Measurements from ENCODE around the gene GLS2. TPM values are rescaled to one million over a fixed set of nuclear protein-coding genes. Genes with fewer than 3 reads are reported as not detected.

Gene GLS2
- total RNA-seq (2021; ENCODE audit: unreplicated experiment) (1.3 TPM), Bru-seq, nascent RNA (percentile 31 among the genes with signal in this experiment), BruChase-seq, experiment 1, labeled RNA remaining after a 2-hour chase (percentile 38 among the genes with signal in this experiment), BruChase-seq, experiment 2, labeled RNA remaining after a 6-hour chase (percentile 37 among the genes with signal in this experiment)
- 1.1 TPM for polyA plus RNA-seq (2012; ENCODE audit: insufficient read length)
- long read RNA-seq, partial matches to known transcripts, result 1 of 10 reads
- long read RNA-seq, other reads (novel, unspliced or antisense), result 9 of 10 reads

GRCh38 chr12:56488041-56488955, at the start of gene GLS2:
GLS2 (minus strand) TSS chr12:56488161; CDS start chr12:56488118, 43 bp downstream.
- H3K4me1 ChIP-seq (ENCODE audit: control insufficient read depth, insufficient read depth, low read length), result 0 out of 2 replicates have a peak, but pooled peaks cover 7% of the 10 kb centered on the region
- intact Hi-C loops (cut with micrococcal nuclease; ENCODE audit: unreplicated experiment) (no loop called here), in situ Hi-C loops (cut with HindIII; ENCODE audit: low pct_unique_long_range_greater_than_20kb, low sequenced_read_pairs) (no loop called here)
- CTCF ChIA-PET, result interaction anchor here (0.7 to 1.1 kb wide), 2 partner anchors 86 to 116 kb away, joined by 6 to 7 read pairs; no protein-coding TSS in a partner anchor
- peak within 1 kb of the TSS; percentile 55 to 64 for H3K4me3 ChIP-seq (ENCODE audit: low read depth in 2 of 2, low read length in 2 of 2)
- POLR2A ChIA-PET, result interaction anchor here (0.7 kb wide), 1 partner anchor 99 kb away, joined by 9 read pairs; no protein-coding TSS in a partner anchor
- TF ChIP-seq SIN3A (IDR thresholded peaks at IDR 0.05; ENCODE audit: borderline replicate concordance, insufficient read depth, low read depth, low read length), result no peak
- TF ChIP-seq TCF7L2 (IDR thresholded peaks at IDR 0.05; ENCODE audit: low read depth, low read length), result no peak
- TF ChIP-seq, protein P1, sequence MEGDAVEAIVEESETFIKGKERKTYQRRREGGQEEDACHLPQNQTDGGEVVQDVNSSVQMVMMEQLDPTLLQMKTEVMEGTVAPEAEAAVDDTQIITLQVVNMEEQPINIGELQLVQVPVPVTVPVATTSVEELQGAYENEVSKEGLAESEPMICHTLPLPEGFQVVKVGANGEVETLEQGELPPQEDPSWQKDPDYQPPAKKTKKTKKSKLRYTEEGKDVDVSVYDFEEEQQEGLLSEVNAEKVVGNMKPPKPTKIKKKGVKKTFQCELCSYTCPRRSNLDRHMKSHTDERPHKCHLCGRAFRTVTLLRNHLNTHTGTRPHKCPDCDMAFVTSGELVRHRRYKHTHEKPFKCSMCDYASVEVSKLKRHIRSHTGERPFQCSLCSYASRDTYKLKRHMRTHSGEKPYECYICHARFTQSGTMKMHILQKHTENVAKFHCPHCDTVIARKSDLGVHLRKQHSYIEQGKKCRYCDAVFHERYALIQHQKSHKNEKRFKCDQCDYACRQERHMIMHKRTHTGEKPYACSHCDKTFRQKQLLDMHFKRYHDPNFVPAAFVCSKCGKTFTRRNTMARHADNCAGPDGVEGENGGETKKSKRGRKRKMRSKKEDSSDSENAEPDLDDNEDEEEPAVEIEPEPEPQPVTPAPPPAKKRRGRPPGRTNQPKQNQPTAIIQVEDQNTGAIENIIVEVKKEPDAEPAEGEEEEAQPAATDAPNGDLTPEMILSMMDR (IDR thresholded peaks at IDR 0.05), result no peak
- TF ChIP-seq POLR2AphosphoS5 (IDR thresholded peaks at IDR 0.05; ENCODE audit: low read depth, low read length), result no peak
- no peak for TF ChIP-seq REST (IDR thresholded peaks at IDR 0.05; ENCODE audit: insufficient read depth in 1 of 2, low read depth in 2 of 2, low read length in 1 of 2)
- no TSS peak for BruUV-seq (replicated peaks)
- H3K36me3 ChIP-seq (ENCODE audit: control insufficient read depth, insufficient read depth, low read length), result no peaks in the 10 kb centered on the region
- H3K27ac ChIP-seq (ENCODE audit: low read length), result no peak within 1 kb of the TSS
- no peaks in the 10 kb centered on the region for H3K9me3 ChIP-seq (ENCODE audit: control insufficient read depth, insufficient read depth, low read depth, low read length)
- DNase-seq (ENCODE audit: low read depth, low spot score), result peak; percentile 56
- peak; percentile 95 for ATAC-seq
- H3K27me3 ChIP-seq (ENCODE audit: control insufficient read depth, insufficient read depth, low read length), result peaks cover 18% of the 10 kb centered on the region

- DNase-seq (ENCODE audit: low read depth, low spot score), result no peak
- no TSS peak for BruUV-seq (replicated peaks)
- ChIA-PET CTCF (no interaction called here), POLR2A (no interaction called here)
- TF ChIP-seq, protein P1 (IDR thresholded peaks at IDR 0.05), result no peak
- TF ChIP-seq REST (IDR thresholded peaks at IDR 0.05; ENCODE audit: insufficient read depth in 1 of 2, low read depth in 2 of 2, low read length in 1 of 2) (no peak), SIN3A (IDR thresholded peaks at IDR 0.05; ENCODE audit: borderline replicate concordance, insufficient read depth, low read depth, low read length) (no peak)
- H3K9me3 ChIP-seq (ENCODE audit: control insufficient read depth, insufficient read depth, low read depth, low read length), result no peaks in the 10 kb centered on the region
- ATAC-seq, result no peak
- H3K36me3 ChIP-seq (ENCODE audit: control insufficient read depth, insufficient read depth, low read length), result no peaks in the 10 kb centered on the region
- in situ Hi-C loops (cut with HindIII; ENCODE audit: low pct_unique_long_range_greater_than_20kb, low sequenced_read_pairs), result no loop called here
- no peaks in the 10 kb centered on the region for H3K27me3 ChIP-seq (ENCODE audit: control insufficient read depth, insufficient read depth, low read length)
- intact Hi-C loops (cut with micrococcal nuclease; ENCODE audit: unreplicated experiment), result no loop called here
- no peak overlapping the region for H3K4me3 ChIP-seq (ENCODE audit: low read depth in 2 of 2, low read length in 2 of 2)
- no peak overlapping the region for H3K27ac ChIP-seq (ENCODE audit: low read length)
- H3K4me1 ChIP-seq (ENCODE audit: control insufficient read depth, insufficient read depth, low read length), result no peaks in the 10 kb centered on the region
Measured at GRCh38 chr12:56537546-56537945, 49.6 kb upstream of the GLS2 start.
